SKM-1 treated with dmso at 0.1 percent for 144 hours (cell line): Measurements from ENCODE around the gene SORCS2.

Source experiments
- DNase-seq: peaks from one replicate; lab custom pipeline; 2025; ENCODE audit not compliant: unreplicated experiment; lab: John Stamatoyannopoulos, UW

SORCS2 gene

GRCh38 chr4:7775396-7775795, 583.1 kb downstream of the SORCS2 start:
- no peak for DNase-seq

- no peak for DNase-seq
Measured at GRCh38 chr4:7777017-7777710, 584.8 kb downstream of the SORCS2 start.

- no peak for DNase-seq
Measured at GRCh38 chr4:7777871-7778509, 585.7 kb downstream of the SORCS2 start.

GRCh38 chr4:7778510-7779431, 586.4 kb downstream of the SORCS2 start:
- no peak for DNase-seq

DNA sequence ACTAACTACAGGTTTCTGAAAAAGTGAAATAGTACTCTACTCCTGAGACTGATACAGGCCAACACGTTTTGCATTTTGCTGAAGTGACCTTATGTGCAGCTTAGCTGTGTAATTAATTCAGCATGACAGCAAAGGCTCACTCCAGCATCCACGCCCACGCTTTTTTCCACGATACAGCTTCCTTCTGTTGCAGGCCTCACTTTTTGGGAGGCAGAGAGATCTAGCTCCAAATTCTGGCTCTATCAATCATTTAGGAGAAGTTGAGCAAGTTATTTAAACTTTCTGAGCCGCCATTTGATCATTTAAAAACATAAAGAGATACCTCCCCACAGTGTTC, 587.1 kb downstream of the SORCS2 start:
- DNase-seq, result no peak

GRCh38 chr4:7780751-7781348, 588.5 kb downstream of the SORCS2 start:
- DNase-seq, result no peak

DNA sequence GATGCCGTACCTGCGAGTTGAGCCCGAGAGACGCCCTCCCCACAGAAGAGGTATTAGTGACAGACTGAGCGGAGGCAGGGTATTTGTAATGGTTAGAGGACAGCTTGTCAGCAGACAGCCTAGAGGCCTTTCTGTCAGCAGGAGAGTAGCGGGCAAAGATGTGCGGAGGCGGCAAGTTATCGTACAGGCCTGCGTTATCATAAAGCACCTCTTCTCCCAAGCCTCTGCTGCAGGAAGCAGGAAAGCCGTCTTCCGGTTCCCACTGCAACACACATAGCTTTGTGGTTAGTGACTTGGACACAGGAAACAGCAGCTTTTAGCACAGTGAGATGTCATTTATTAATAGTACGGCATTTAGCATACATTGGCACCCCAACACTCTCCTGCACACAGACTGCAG, 589.0 kb downstream of the SORCS2 start:
- DNase-seq, result no peak

GRCh38 chr4:7781993-7782392, 589.7 kb downstream of the SORCS2 start:
- DNase-seq, result no peak

- DNase-seq, result no peak
Measured at GRCh38 chr4:7782783-7783182, 590.4 kb downstream of the SORCS2 start.

DNA sequence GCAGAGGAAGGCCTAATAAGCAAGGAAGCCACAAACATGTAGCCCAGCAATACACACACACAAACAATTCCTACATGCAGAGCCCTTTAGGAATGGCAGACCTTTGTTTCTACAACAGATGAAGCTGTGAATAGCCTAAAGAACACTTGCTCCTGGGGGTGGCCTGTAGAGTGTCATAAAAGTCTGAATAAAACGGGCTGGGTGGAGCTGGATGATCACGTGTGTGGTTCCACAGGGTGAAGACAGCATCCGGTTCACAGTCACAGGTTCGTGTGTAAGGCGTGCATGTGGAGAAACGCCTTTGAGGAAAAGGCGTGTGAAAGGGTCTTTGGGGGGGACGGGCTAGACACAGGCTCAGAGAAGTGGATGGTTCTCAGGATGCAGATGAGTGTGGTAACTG, 591.2 kb downstream of the SORCS2 start:
- DNase-seq, result no peak

- DNase-seq, result no peak
Measured at GRCh38 chr4:7784131-7784870, 592.0 kb downstream of the SORCS2 start.

- DNase-seq, result no peak
Measured at GRCh38 chr4:7785017-7785416, 592.7 kb downstream of the SORCS2 start.

- DNase-seq, result no peak
Measured at GRCh38 chr4:7786040-7786439, 593.7 kb downstream of the SORCS2 start.

DNA sequence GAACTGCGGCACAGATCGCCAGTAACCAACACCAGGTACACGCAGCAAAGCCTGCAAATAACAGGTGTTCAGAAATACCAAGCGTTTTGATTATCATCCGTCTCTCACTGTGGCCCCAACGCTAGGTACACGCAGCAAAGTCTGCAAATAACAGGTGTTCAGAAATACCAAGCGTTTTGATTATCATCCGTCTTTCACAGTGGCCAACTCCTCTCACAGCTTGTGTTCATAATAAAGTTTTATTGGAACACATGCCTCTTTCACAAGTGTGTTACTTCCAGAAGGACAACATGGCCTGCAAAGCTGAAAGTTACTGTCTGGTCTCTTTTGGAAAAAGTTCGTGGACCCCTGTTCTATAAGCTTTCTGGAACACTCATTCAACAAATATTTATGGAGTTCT, 594.2 kb downstream of the SORCS2 start:
- no peak for DNase-seq

GRCh38 chr4:7787067-7787466, 594.7 kb downstream of the SORCS2 start:
- no peak for DNase-seq

- no peak for DNase-seq
Measured at GRCh38 chr4:7787681-7788141, 595.4 kb downstream of the SORCS2 start.

DNA sequence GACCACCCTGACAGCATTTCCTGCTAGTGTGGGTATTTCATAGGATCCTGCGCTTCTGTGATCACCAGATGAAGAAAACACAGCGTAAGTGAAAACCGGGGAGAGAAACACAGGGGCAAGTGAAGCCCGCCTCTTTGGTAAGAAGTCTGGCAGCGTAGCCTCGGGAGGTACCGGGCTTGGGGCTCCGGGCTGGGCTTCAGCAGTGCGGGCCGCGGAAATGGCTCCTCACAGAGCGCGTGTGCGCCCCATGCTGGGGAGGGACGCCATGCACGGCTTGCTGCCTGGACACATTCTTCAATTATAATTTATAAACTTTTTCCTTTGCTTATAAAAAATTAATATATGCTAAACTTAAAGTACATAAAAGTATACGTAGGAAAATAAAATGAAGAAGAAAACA, 595.9 kb downstream of the SORCS2 start:
- DNase-seq, result no peak

DNA sequence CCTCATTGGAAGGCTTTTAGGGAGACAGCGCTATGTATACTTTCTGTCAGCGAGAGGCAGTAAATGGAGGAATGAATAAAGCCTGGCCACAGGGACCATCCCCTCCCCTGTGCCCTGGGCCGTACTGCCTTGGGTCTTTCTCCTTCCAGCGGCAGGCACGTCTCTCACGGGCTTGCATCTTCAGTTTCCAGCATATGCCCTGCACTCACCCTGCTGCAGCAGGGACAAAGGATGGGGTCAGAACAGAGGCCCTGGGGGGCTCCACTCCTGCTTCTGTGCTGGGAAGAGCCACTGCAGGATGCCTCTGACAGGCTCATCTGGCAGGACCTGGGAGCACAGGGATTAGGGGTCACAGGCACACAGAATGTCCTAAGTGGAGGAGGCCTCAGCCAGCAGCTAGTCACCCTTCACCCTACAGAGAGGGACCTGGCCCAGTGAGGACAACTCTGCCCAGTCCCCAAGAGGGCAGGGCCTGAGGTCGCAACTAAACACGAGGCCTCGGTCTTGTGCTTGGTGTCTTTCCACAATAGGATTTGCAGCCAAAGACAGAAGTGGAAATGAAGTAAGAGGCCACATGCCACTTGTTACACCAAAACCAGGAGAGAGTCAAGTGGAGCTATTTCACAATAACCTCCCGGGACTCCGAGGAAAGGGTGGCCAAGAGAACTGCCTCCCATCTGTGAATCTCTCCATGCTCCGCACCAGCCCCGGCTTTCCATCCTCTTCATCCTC, 596.5 kb downstream of the SORCS2 start:
- DNase-seq, result peak; percentile 56

DNA sequence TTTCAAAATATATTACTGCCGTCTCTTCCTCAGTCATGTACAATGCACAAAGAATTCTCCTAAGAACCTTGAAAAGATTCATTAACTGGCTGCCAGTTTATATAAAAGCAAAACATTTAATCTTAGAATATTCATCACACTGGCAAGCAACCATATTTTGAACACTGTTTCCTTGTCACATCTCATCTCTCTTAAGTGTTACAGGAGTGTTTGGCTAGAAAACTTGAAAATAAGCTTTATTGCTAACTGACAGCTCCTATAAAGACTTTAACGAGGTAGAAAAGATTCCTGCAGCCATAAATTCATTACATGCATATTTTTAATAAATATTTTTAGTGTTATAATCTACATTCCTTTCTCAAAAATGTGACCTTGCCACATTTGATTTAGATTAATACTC, 597.7 kb downstream of the SORCS2 start:
- no peak for DNase-seq

- DNase-seq, result no peak
Measured at GRCh38 chr4:7790999-7791398, 598.7 kb downstream of the SORCS2 start.
